HepG2 (cell line): ENCODE data around the gene RNF10. TPM values are rescaled to one million over a fixed set of nuclear protein-coding genes. Genes with fewer than 3 reads are reported as not detected.

Experiments
- ATAC-seq: fragments of 200-7000 bp; cut with Tn5 transposase; 3 replicates; pipeline ENCODE4 v1.9.1; 2020; ENCODE audit warnings: mild to moderate bottlenecking, moderate library complexity
- BruUV-seq: library from RNA; stranded (reverse); fragments of 400-500 nt; replicated peaks from 2 replicates; lab custom pipeline; 2021; lab: Mats Ljungman, UMichigan
- CTCF ChIA-PET: fragments of 300-600 bp; formaldehyde crosslinking; extraction: SDS; loops from one replicate; lab custom pipeline; 2021; ENCODE audit warnings: low total read pairs, inconsistent platforms, low intra/inter-chr PET ratio; lab: Yijun Ruan, JAX
- POLR2A ChIA-PET: fragments of 350-600 bp; sonication (Branson Sonifier 250); formaldehyde crosslinking; loops from one replicate; lab custom pipeline; 2020; ENCODE audit warnings: antibody characterized with exemption, inconsistent platforms; lab: Yijun Ruan, JAX
- DNase-seq: peaks from one replicate; pipeline ENCODE4 v3.0.0-alpha.2; 2015; ENCODE audit warnings: low spot score
- FAIRE-seq: peaks from 3 replicates; lab custom pipeline; 2011; peaks lifted over from hg19 to GRCh38; lab: Jason Lieb, UNC
- H2AFZ ChIP-seq: one replicate; pipeline ENCODE4 v1.6.1; 2011; ENCODE audit warnings: low read length, inconsistent platforms
- H3K27ac ChIP-seq: fragments of 300-600 bp; 3 replicates; pipeline ENCODE4 v1.8.0; 2011; ENCODE audit warnings: mixed run types, mild to moderate bottlenecking, mixed read lengths, low read length, inconsistent platforms; ENCODE audit not compliant: insufficient read depth; ENCODE audit errors: extremely low read length
- H3K27me3 ChIP-seq, 2 experiments: fragments of 200-600 bp in 1 of 2; 2 replicates in 1 of 2; 3 replicates in 1 of 2; pipeline versions ENCODE4 v1.6.0 to v1.8.0; 2011; ENCODE audit warnings: low read length in 2 of 2, mild to moderate bottlenecking in 2 of 2, moderate library complexity in 2 of 2, inconsistent platforms in 1 of 2; ENCODE audit not compliant: insufficient read depth in 2 of 2, control insufficient read depth in 1 of 2
- H3K36me3 ChIP-seq, 2 experiments: fragments of 200-600 bp in 1 of 2; replicated peaks in 1 of 2; 2 replicates in 1 of 2; 3 replicates in 1 of 2; pipeline versions ENCODE4 v1.5.1 to v1.8.0; 2011; ENCODE audit warnings: low read length in 2 of 2, inconsistent platforms in 1 of 2; ENCODE audit not compliant: insufficient read depth in 2 of 2, control insufficient read depth in 1 of 2
- H3K4me1 ChIP-seq: 2 replicates; pipeline ENCODE4 v1.5.1; 2012; ENCODE audit warnings: low read length, inconsistent platforms; ENCODE audit not compliant: insufficient read depth
- H3K4me2 ChIP-seq: 2 replicates; pipeline ENCODE4 v1.6.0; 2011; ENCODE audit warnings: low read depth, low read length, inconsistent platforms
- H3K4me3 ChIP-seq, 3 experiments: fragments of 200-600 bp in 1 of 3; sonication (generic), shearing (Covaris generic) in 1 of 3; replicated peaks in 1 of 3; 2 replicates each; pipeline ENCODE4 v1.5.1; 2011 to 2016; ENCODE audit warnings: low read length in 3 of 3, inconsistent platforms in 2 of 3, low read depth in 2 of 3, mild to moderate bottlenecking in 2 of 3, control low read depth in 1 of 3, mixed read lengths in 1 of 3; ENCODE audit not compliant: insufficient read depth in 1 of 3
- H3K79me2 ChIP-seq: one replicate; pipeline ENCODE4 v1.6.1; 2011; ENCODE audit warnings: low read length, inconsistent platforms; ENCODE audit not compliant: insufficient read depth
- H3K9ac ChIP-seq: 2 replicates; pipeline ENCODE4 v1.6.0; 2011; ENCODE audit warnings: mild to moderate bottlenecking, low read depth, low read length, inconsistent platforms; ENCODE audit not compliant: insufficient read depth
- H3K9me3 ChIP-seq: 2 replicates; pipeline ENCODE4 v1.5.1; 2012; ENCODE audit warnings: mild to moderate bottlenecking, low read length
- H4K20me1 ChIP-seq: 2 replicates; pipeline ENCODE4 v1.6.0; 2011; ENCODE audit warnings: inconsistent platforms, mild to moderate bottlenecking, low read length, moderate library complexity; ENCODE audit not compliant: insufficient read depth
- ATAD3A ChIP-seq: sonication (generic); formaldehyde crosslinking; IDR thresholded peaks from 2 replicates; pipeline ENCODE4 v1.4.0; 2020; ENCODE audit warnings: missing genetic modification reagents
- BHLHE40 ChIP-seq: IDR thresholded peaks from 2 replicates; pipeline ENCODE4 v1.6.1; 2011; ENCODE audit warnings: low read length, improper control_type of control experiment
- GTF3A ChIP-seq: sonication (generic); formaldehyde crosslinking; conservative IDR thresholded peaks from 2 replicates; pipeline ENCODE4 v1.4.0; 2020; ENCODE audit warnings: mild to moderate bottlenecking, missing genetic modification reagents
- HMG20B ChIP-seq: conservative IDR thresholded peaks from 2 replicates; pipeline ENCODE4 v1.6.1; 2016; ENCODE audit warnings: missing genetic modification reagents, missing compliant biosample characterization
- KLF9 ChIP-seq: IDR thresholded peaks from 2 replicates; pipeline ENCODE4 v1.6.1; 2016; ENCODE audit warnings: low read depth
- KMT2B ChIP-seq: IDR thresholded peaks from 2 replicates; pipeline ENCODE4 v1.6.1; 2016; ENCODE audit warnings: missing genetic modification reagents, missing compliant biosample characterization
- MEIS1 ChIP-seq: sonication (generic); formaldehyde crosslinking; IDR thresholded peaks from 2 replicates; pipeline ENCODE4 v1.9.0; 2021; ENCODE audit warnings: mild to moderate bottlenecking, missing genetic modification reagents, moderate library complexity, borderline replicate concordance
- RARA ChIP-seq: IDR thresholded peaks from 2 replicates; pipeline ENCODE4 v1.6.1; 2016; ENCODE audit warnings: missing genetic modification reagents, missing compliant biosample characterization
- U2AF1 ChIP-seq: fragments of 200-400 bp; formaldehyde crosslinking; optimal IDR thresholded peaks from 2 replicates; pipeline ENCODE3; 2017; ENCODE audit warnings: mild to moderate bottlenecking, low read depth, low read length
- ZNF383 ChIP-seq: sonication (generic); formaldehyde crosslinking; IDR thresholded peaks from 2 replicates; pipeline ENCODE4 v1.4.0; 2020; ENCODE audit warnings: missing genetic modification reagents, mild to moderate bottlenecking, borderline replicate concordance
- ZNF589 ChIP-seq: sonication (generic); formaldehyde crosslinking; conservative IDR thresholded peaks from 2 replicates; pipeline ENCODE4 v1.8.0; 2022; ENCODE audit warnings: mild to moderate bottlenecking, moderate library complexity, missing genetic modification reagents
- ZNF704 ChIP-seq: sonication (generic); formaldehyde crosslinking; IDR thresholded peaks from 2 replicates; pipeline ENCODE4 v1.8.1; 2023; ENCODE audit warnings: mild to moderate bottlenecking, inconsistent platforms, moderate library complexity, missing genetic modification reagents, borderline replicate concordance
- ZZZ3 ChIP-seq: sonication (generic); formaldehyde crosslinking; IDR thresholded peaks from 2 replicates; pipeline ENCODE4 v1.4.0; 2020; ENCODE audit warnings: missing genetic modification reagents, mild to moderate bottlenecking, borderline replicate concordance
- WGBS: methylation state at CpG from one replicate; pipeline ENCODE4 v1.1.6; 2017; ENCODE audit warnings: low lambda C conversion rate; 5-methylcytosine and 5-hydroxymethylcytosine counted together
- in situ Hi-C: cut with HindIII; loops from 2 replicates; pipeline ENCODE4 v1.10.0; 2017; ENCODE audit warnings: low pct_unique_long_range_greater_than_20kb; ENCODE audit not compliant: extremely low pct_ligation_motif_present
- intact Hi-C: fragments of 100-400 bp; cut with micrococcal nuclease; formaldehyde crosslinking; loops from one replicate; pipeline ENCODE4 v1.10.0; 2022; ENCODE audit not compliant: unreplicated experiment
- polyA plus RNA-seq, 8 experiments: library from polyadenylated mRNA; depleted of rRNA in 3 of 8; stranded (reverse) in 7 of 8; unstranded in 1 of 8; fragments of >200 nt; fragmentation: Illumina TruSeq in 4 of 8; extraction: Trizol in 4 of 8; gene quantifications; 2 replicates each; pipeline versions ENCODE4 v1.2.1 to v1.2.3, GENCODE V29; 2011 to 2016; ENCODE audit warnings: low read depth in 4 of 8, missing spikeins in 1 of 8, mixed read lengths in 1 of 8; ENCODE audit not compliant: insufficient read depth in 1 of 8
- total RNA-seq, 5 experiments: library from RNA; depleted of rRNA; stranded (reverse); fragments of >200 nt; fragmentation: Illumina TruSeq; extraction: Trizol; gene quantifications; 2 replicates each; pipeline ENCODE4 v1.2.3, GENCODE V29; 2016; ENCODE audit warnings: low read depth in 1 of 5
- TF ChIP-seq, protein P1 (sequence below): sonication (generic); formaldehyde crosslinking; IDR thresholded peaks from 2 replicates; pipeline ENCODE4 v1.4.0; 2020; ENCODE audit warnings: missing genetic modification reagents, borderline replicate concordance
- TF ChIP-seq, protein P2 (sequence below): sonication (generic); formaldehyde crosslinking; IDR thresholded peaks from 2 replicates; pipeline ENCODE4 v1.8.1; 2023; ENCODE audit warnings: mild to moderate bottlenecking, missing genetic modification reagents, borderline replicate concordance
- TF ChIP-seq, protein P3 (sequence below): sonication (generic); formaldehyde crosslinking; IDR thresholded peaks from 2 replicates; pipeline ENCODE4 v1.4.0; 2020; ENCODE audit warnings: mild to moderate bottlenecking, missing genetic modification reagents

RNF10 gene
- total and polyA plus RNA-seq, 2 of the 13 experiments (the other 11 are each of a cell fraction or from before 2014, with no cell fraction given) = 62.5 to 88.0 TPM

DNA sequence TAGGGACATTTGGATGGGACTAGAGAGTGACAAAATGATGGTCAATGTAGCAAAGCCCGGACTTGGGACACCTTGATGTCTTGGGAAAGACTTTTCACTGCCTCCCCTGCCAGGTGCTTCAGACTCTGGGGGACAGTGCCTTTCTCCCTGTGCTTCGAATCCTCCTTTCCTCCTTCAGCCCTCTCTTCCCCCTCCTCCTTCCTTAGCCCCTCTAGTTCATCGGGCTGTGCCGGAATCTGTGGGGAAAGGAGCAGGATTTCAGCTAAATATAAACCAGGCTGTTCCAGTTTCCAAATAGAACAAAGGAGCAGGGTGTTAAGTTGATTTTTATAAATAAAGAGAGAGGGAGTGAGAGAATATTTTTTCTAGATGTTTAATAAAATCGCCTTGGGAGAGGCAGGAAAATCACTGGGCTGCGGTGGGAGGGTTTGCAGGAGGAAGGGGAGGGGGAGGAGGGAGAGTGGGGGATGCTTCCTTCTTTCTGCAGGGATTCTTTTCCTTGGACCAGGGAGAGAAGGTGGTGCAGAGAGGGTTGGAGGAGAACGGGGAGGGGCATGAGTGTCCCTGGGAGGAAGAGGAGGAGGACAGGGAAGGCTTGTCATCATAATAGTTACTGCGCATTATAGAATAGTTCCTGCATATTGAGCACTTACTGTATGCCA lies 84.9 kb downstream of the RNF10 start:
- WGBS = 25% methylated on average over 8 of the region's 8 CpGs
- peaks cover 4 to 37% of the 10 kb centered on the region in 2 experiments; a peak in 3 of 5 replicates for H3K27me3 ChIP-seq
- H4K20me1 ChIP-seq = no peaks in the 10 kb centered on the region
- no peaks in the 10 kb centered on the region for H3K36me3 ChIP-seq
- no peak for ATAC-seq
- in situ Hi-C loops = no loop called here
- intact Hi-C loops = no loop called here
- ChIA-PET CTCF (no interaction called here), POLR2A (no interaction called here)
- no peaks in the 10 kb centered on the region for H3K4me1 ChIP-seq
- BruUV-seq = no TSS peak
- no peaks in the 10 kb centered on the region for H3K79me2 ChIP-seq
- DNase-seq = no peak
- no peak for FAIRE-seq
- no peak overlapping the region for H3K27ac ChIP-seq
- no peak overlapping the region for H3K9ac ChIP-seq
- no peak overlapping the region for H2AFZ ChIP-seq
- no peak overlapping the region for H3K4me3 ChIP-seq
- no peaks in the 10 kb centered on the region for H3K9me3 ChIP-seq
- H3K4me2 ChIP-seq = no peak overlapping the region
- TF ChIP-seq ZNF383 (CRISPR knock-in tag) = no peak
- TF ChIP-seq U2AF1 = no peak
- no peak for TF ChIP-seq ZNF704 (CRISPR knock-in tag)
- no peak for TF ChIP-seq BHLHE40
- no peak for TF ChIP-seq KLF9 (CRISPR knock-in tag)
- no peak for TF ChIP-seq ZZZ3 (CRISPR knock-in tag)
- no peak for TF ChIP-seq RARA (CRISPR knock-in tag)
- no peak for TF ChIP-seq HMG20B (CRISPR knock-in tag)
- TF ChIP-seq MEIS1 (CRISPR knock-in tag) = no peak
- TF ChIP-seq, protein P1, sequence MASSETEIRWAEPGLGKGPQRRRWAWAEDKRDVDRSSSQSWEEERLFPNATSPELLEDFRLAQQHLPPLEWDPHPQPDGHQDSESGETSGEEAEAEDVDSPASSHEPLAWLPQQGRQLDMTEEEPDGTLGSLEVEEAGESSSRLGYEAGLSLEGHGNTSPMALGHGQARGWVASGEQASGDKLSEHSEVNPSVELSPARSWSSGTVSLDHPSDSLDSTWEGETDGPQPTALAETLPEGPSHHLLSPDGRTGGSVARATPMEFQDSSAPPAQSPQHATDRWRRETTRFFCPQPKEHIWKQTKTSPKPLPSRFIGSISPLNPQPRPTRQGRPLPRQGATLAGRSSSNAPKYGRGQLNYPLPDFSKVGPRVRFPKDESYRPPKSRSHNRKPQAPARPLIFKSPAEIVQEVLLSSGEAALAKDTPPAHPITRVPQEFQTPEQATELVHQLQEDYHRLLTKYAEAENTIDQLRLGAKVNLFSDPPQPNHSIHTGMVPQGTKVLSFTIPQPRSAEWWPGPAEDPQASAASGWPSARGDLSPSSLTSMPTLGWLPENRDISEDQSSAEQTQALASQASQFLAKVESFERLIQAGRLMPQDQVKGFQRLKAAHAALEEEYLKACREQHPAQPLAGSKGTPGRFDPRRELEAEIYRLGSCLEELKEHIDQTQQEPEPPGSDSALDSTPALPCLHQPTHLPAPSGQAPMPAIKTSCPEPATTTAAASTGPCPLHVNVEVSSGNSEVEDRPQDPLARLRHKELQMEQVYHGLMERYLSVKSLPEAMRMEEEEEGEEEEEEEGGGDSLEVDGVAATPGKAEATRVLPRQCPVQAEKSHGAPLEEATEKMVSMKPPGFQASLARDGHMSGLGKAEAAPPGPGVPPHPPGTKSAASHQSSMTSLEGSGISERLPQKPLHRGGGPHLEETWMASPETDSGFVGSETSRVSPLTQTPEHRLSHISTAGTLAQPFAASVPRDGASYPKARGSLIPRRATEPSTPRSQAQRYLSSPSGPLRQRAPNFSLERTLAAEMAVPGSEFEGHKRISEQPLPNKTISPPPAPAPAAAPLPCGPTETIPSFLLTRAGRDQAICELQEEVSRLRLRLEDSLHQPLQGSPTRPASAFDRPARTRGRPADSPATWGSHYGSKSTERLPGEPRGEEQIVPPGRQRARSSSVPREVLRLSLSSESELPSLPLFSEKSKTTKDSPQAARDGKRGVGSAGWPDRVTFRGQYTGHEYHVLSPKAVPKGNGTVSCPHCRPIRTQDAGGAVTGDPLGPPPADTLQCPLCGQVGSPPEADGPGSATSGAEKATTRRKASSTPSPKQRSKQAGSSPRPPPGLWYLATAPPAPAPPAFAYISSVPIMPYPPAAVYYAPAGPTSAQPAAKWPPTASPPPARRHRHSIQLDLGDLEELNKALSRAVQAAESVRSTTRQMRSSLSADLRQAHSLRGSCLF (CRISPR knock-in tag) = no peak
- TF ChIP-seq, protein P2, sequence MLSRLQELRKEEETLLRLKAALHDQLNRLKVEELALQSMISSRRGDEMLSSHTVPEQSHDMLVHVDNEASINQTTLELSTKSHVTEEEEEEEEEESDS (CRISPR knock-in tag) = no peak
- TF ChIP-seq GTF3A (CRISPR knock-in tag) = no peak
- TF ChIP-seq KMT2B = no peak
- TF ChIP-seq ATAD3A (CRISPR knock-in tag) = no peak
- no peak for TF ChIP-seq ZNF589 (CRISPR knock-in tag)
- TF ChIP-seq, protein P3, sequence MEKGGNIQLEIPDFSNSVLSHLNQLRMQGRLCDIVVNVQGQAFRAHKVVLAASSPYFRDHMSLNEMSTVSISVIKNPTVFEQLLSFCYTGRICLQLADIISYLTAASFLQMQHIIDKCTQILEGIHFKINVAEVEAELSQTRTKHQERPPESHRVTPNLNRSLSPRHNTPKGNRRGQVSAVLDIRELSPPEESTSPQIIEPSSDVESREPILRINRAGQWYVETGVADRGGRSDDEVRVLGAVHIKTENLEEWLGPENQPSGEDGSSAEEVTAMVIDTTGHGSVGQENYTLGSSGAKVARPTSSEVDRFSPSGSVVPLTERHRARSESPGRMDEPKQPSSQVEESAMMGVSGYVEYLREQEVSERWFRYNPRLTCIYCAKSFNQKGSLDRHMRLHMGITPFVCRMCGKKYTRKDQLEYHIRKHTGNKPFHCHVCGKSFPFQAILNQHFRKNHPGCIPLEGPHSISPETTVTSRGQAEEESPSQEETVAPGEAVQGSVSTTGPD (CRISPR knock-in tag) = no peak
